BLaER1 (cell line): ENCODE data around the gene FKTN.

Source experiments
- H3K27ac ChIP-seq: shearing (Covaris generic); formaldehyde crosslinking; 2 replicates; pipeline ENCODE4 v1.8.1; 2022
- H3K27me3 ChIP-seq: shearing (Covaris generic); formaldehyde crosslinking; 2 replicates; pipeline ENCODE4 v1.8.1; 2022
- H3K36me3 ChIP-seq: shearing (Covaris generic); formaldehyde crosslinking; 2 replicates; pipeline ENCODE4 v1.8.1; 2022
- H3K4me1 ChIP-seq: shearing (Covaris generic); formaldehyde crosslinking; 2 replicates; pipeline ENCODE4 v1.8.1; 2022
- H3K4me2 ChIP-seq: shearing (Covaris generic); formaldehyde crosslinking; 2 replicates; pipeline ENCODE4 v1.8.1; 2022
- H3K4me3 ChIP-seq: shearing (Covaris generic); formaldehyde crosslinking; 2 replicates; pipeline ENCODE4 v1.8.1; 2022
- H3K9ac ChIP-seq: shearing (Covaris generic); formaldehyde crosslinking; 2 replicates; pipeline ENCODE4 v1.8.1; 2022
- H3K9me3 ChIP-seq: shearing (Covaris generic); formaldehyde crosslinking; 2 replicates; pipeline ENCODE4 v1.8.1; 2022
- H4K20me1 ChIP-seq: shearing (Covaris generic); formaldehyde crosslinking; 2 replicates; pipeline ENCODE4 v1.8.1; 2022
- Cebpa-rat ChIP-seq: shearing (Covaris generic); IDR thresholded peaks from 2 replicates; pipeline ENCODE4 v1.8.1; 2022

Gene FKTN

GRCh38 chr9:105651806-105652205, 93.9 kb downstream of the FKTN start:
- Histone ChIP-seq H3K9ac (no peak overlapping the region), H3K4me2 (no peak overlapping the region), H3K27ac (no peak overlapping the region), H3K4me1 (peaks cover 18% of the 10 kb centered on the region), H3K27me3 (peaks cover 25% of the 10 kb centered on the region), H4K20me1 (0 out of 2 replicates have a peak, but pooled peaks cover 5% of the 10 kb centered on the region), H3K36me3 (no peaks in the 10 kb centered on the region), H3K4me3 (no peak overlapping the region), H3K9me3 (no peaks in the 10 kb centered on the region)
- no peak for TF ChIP-seq Cebpa-rat

GRCh38 chr9:105656131-105656921, 98.4 kb downstream of the FKTN start:
- H3K27ac ChIP-seq, result no peak overlapping the region
- no peaks in the 10 kb centered on the region for H3K36me3 ChIP-seq
- no peak overlapping the region for H3K9ac ChIP-seq
- no peak for TF ChIP-seq Cebpa-rat
- H3K27me3 ChIP-seq, result peaks cover 36% of the 10 kb centered on the region
- H4K20me1 ChIP-seq, result 0 out of 2 replicates have a peak, but pooled peaks cover 5% of the 10 kb centered on the region
- peak overlapping the region; percentile 69 for H3K4me2 ChIP-seq
- H3K9me3 ChIP-seq, result no peaks in the 10 kb centered on the region
- peaks cover 10% of the 10 kb centered on the region for H3K4me1 ChIP-seq
- H3K4me3 ChIP-seq, result peak overlapping the region; percentile 59

- no peak for TF ChIP-seq Cebpa-rat
- Histone ChIP-seq H4K20me1 (0 out of 2 replicates have a peak, but pooled peaks cover 5% of the 10 kb centered on the region), H3K4me3 (no peak overlapping the region), H3K27me3 (peaks cover 36% of the 10 kb centered on the region), H3K4me1 (peaks cover 10% of the 10 kb centered on the region), H3K36me3 (no peaks in the 10 kb centered on the region), H3K9ac (no peak overlapping the region), H3K27ac (no peak overlapping the region), H3K4me2 (no peak overlapping the region), H3K9me3 (no peaks in the 10 kb centered on the region)
These were observed 100.4 kb downstream of the FKTN start for GRCh38 chr9:105658351-105658750.

- Histone ChIP-seq H3K4me2 (no peak overlapping the region), H3K9me3 (no peaks in the 10 kb centered on the region), H3K4me3 (no peak overlapping the region), H3K36me3 (no peaks in the 10 kb centered on the region), H3K4me1 (peaks cover 7% of the 10 kb centered on the region), H3K27me3 (peaks cover 20% of the 10 kb centered on the region), H4K20me1 (no peaks in the 10 kb centered on the region), H3K9ac (no peak overlapping the region), H3K27ac (no peak overlapping the region)
- TF ChIP-seq Cebpa-rat, result no peak
These were observed 103.1 kb downstream of the FKTN start for GRCh38 chr9:105661011-105661410.

GRCh38 chr9:105662184-105663104, 104.5 kb downstream of the FKTN start, which contains the start of gene TAL2:
TAL2 (plus strand) TSS chr9:105662457; CDS start chr9:105662497, 40 bp downstream.
- H3K9me3 ChIP-seq, result no peaks in the 10 kb centered on the region
- no peak for TF ChIP-seq Cebpa-rat
- H3K27ac ChIP-seq, result no peak within 1 kb of the TSS
- H3K4me2 ChIP-seq, result no peak within 1 kb of the TSS
- no peak within 1 kb of the TSS for H3K9ac ChIP-seq
- H3K36me3 ChIP-seq, result no peaks in the 10 kb centered on the region
- H3K4me3 ChIP-seq, result no peak within 1 kb of the TSS
- H3K27me3 ChIP-seq, result peaks cover 5% of the 10 kb centered on the region
- H3K4me1 ChIP-seq, result no peaks in the 10 kb centered on the region
- no peaks in the 10 kb centered on the region for H4K20me1 ChIP-seq

- no peak for TF ChIP-seq Cebpa-rat
These were observed 106.0 kb downstream of the FKTN start for GRCh38 chr9:105663914-105664313.

GRCh38 chr9:105667867-105668266, 109.9 kb downstream of the FKTN start:
- Histone ChIP-seq H3K27ac (no peak overlapping the region), H4K20me1 (no peaks in the 10 kb centered on the region), H3K9ac (no peak overlapping the region)

More at GRCh38 chr9:105663914-105664313, 106.0 kb downstream of the FKTN start:
- H3K9ac ChIP-seq, result no peak overlapping the region
- H3K27ac ChIP-seq, result no peak overlapping the region
- no peaks in the 10 kb centered on the region for H4K20me1 ChIP-seq
- H3K9me3 ChIP-seq, result no peaks in the 10 kb centered on the region
- H3K4me3 ChIP-seq, result no peak overlapping the region
- no peak overlapping the region for H3K4me2 ChIP-seq
- H3K4me1 ChIP-seq, result no peaks in the 10 kb centered on the region
- no peaks in the 10 kb centered on the region for H3K27me3 ChIP-seq
- H3K36me3 ChIP-seq, result no peaks in the 10 kb centered on the region

GRCh38 chr9:105670315-105670714, 112.4 kb downstream of the FKTN start:
- Histone ChIP-seq H3K9me3 (no peaks in the 10 kb centered on the region), H3K36me3 (no peaks in the 10 kb centered on the region), H3K9ac (no peak overlapping the region), H3K27ac (no peak overlapping the region), H3K4me3 (no peak overlapping the region), H4K20me1 (no peaks in the 10 kb centered on the region), H3K4me2 (no peak overlapping the region), H3K27me3 (no peaks in the 10 kb centered on the region), H3K4me1 (peaks cover 11% of the 10 kb centered on the region; the same call in 1 of the 2 replicates)
- no peak for TF ChIP-seq Cebpa-rat

More at GRCh38 chr9:105667867-105668266, 109.9 kb downstream of the FKTN start:
- H3K4me2 ChIP-seq, result no peak overlapping the region
- no peaks in the 10 kb centered on the region for H3K36me3 ChIP-seq
- H3K4me1 ChIP-seq, result 0 out of 2 replicates have a peak, but pooled peaks cover 2% of the 10 kb centered on the region
- TF ChIP-seq Cebpa-rat, result no peak
- no peaks in the 10 kb centered on the region for H3K9me3 ChIP-seq
- no peak overlapping the region for H3K4me3 ChIP-seq
- no peaks in the 10 kb centered on the region for H3K27me3 ChIP-seq

- Histone ChIP-seq H3K4me1 (peaks cover 11% of the 10 kb centered on the region; the same call in 1 of the 2 replicates), H4K20me1 (no peaks in the 10 kb centered on the region), H3K36me3 (no peaks in the 10 kb centered on the region), H3K9ac (no peak overlapping the region), H3K4me3 (no peak overlapping the region), H3K27ac (no peak overlapping the region), H3K9me3 (no peaks in the 10 kb centered on the region), H3K4me2 (no peak overlapping the region), H3K27me3 (no peaks in the 10 kb centered on the region)
- no peak for TF ChIP-seq Cebpa-rat
These were observed 112.8 kb downstream of the FKTN start for GRCh38 chr9:105670775-105671174.
